ENCODE results near the gene SH3D21. TPM values are rescaled to one million over a fixed set of nuclear protein-coding genes. Genes with fewer than 3 reads are reported as not detected.

The SH3D21 gene
- polyA plus RNA-seq, 3 donors, result 0.56 TPM; not detected in 2

DNA sequence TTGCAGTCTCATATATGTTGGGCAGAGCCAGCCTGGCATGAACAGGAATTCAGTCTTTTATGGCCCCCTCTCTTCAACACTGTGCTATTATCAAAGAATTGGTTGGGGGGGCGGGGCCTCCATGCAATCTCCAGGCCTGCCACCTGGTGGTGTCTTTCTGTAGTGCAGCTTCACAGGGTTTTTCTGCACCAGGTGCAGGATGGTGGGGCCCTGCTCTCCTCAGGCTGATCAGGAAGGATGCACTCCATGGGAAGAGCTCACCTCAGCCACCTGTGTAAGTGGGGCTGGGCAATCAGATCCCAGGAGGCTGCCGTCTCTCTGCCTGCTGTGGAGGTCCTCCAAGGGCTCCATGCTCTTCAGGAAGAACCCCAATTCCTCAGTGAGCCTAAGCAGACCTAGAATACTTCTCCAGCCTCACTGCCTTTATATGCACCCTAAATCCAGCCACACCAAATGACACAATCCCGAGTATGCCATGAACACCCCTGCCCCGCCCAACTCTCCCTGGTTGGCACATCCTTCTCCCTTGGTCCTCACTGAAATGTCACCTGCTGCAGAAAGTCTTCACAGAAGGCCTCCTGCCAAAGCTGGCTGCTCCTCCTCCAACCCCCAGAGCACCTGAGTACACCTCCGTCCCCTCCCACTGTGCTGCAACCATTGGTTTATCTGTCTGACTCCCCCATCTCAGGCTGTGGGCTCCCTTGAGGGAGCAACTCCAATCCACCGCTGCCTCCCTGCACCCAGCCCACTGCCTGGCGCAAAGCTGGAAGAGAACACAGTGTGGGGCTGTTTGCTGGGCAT lies 63.1 kb downstream of the SH3D21 start:
- Histone ChIP-seq H3K4me1 (ENCODE audit: control insufficient read depth in 1 of 2, insufficient read depth in 2 of 2, low read length in 2 of 2) (peaks cover 79 to 83% of the 10 kb centered on the region in 2 donors), H3K4me3 (replicated peaks in 1 of 3; ENCODE audit: low read depth in 2 of 3, low read length in 3 of 3) (no peak overlapping the region), H3K4me2 (replicated peaks; ENCODE audit: extremely low read depth, low read length, poor library complexity, severe bottlenecking) (no peak overlapping the region), H3K79me2 (ENCODE audit: insufficient read depth, low read length) (peaks cover 60% of the 10 kb centered on the region), H3K9me3 (replicated peaks in 1 of 2; ENCODE audit: control insufficient read depth in 1 of 2, insufficient read depth in 1 of 2, low read length in 2 of 2) (no peaks in the 10 kb centered on the region), H3K9ac (ENCODE audit: insufficient read depth, low read length, poor library complexity, severe bottlenecking) (no peak overlapping the region), H2AFZ (ENCODE audit: insufficient read depth, low read depth, low read length, poor library complexity, severe bottlenecking) (no peak overlapping the region), H3K27me3 (ENCODE audit: control insufficient read depth in 2 of 2, insufficient read depth in 2 of 2, low read length in 2 of 2) (no peaks in the 10 kb centered on the region), H4K20me1 (ENCODE audit: insufficient read depth, low read length) (peaks cover 28% of the 10 kb centered on the region), H3K36me3 (replicated peaks in 1 of 2; ENCODE audit: control insufficient read depth in 1 of 2, insufficient read depth in 2 of 2, low read length in 2 of 2) (peaks cover 0 to 23% of the 10 kb centered on the region in 2 donors), H3K27ac (ENCODE audit: low read depth in 1 of 2, low read length in 2 of 2) (peak overlapping the region; percentile 18 to 44)
- intact Hi-C loops (cut with micrococcal nuclease), result loop anchor here in 1 of 2 donors (2.0 kb wide), 1 partner anchor 18 kb away; no protein-coding TSS in a partner anchor
- Mint-ChIP-seq H3K27ac (peak overlapping the region; percentile 69 to 100 (median 98)), H3K36me3 (peaks cover 32 to 35% of the 10 kb centered on the region in 2 donors), H3K4me3 (no peak overlapping the region), H3K4me1 (peaks cover 76% of the 10 kb centered on the region), H3K9me3 (peaks cover 0 to 1% (median 0%) of the 10 kb centered on the region in 7 donors), H3K27me3 (ENCODE audit: low read depth in 3 of 3) (no peaks in the 10 kb centered on the region)
- TF ChIP-seq, protein P1, sequence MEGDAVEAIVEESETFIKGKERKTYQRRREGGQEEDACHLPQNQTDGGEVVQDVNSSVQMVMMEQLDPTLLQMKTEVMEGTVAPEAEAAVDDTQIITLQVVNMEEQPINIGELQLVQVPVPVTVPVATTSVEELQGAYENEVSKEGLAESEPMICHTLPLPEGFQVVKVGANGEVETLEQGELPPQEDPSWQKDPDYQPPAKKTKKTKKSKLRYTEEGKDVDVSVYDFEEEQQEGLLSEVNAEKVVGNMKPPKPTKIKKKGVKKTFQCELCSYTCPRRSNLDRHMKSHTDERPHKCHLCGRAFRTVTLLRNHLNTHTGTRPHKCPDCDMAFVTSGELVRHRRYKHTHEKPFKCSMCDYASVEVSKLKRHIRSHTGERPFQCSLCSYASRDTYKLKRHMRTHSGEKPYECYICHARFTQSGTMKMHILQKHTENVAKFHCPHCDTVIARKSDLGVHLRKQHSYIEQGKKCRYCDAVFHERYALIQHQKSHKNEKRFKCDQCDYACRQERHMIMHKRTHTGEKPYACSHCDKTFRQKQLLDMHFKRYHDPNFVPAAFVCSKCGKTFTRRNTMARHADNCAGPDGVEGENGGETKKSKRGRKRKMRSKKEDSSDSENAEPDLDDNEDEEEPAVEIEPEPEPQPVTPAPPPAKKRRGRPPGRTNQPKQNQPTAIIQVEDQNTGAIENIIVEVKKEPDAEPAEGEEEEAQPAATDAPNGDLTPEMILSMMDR (IDR thresholded peaks at IDR 0.05), result peak; percentile 94
- 50% methylated on average over 3 of the region's 7 CpGs for WGBS (ENCODE audit: insufficient coverage)
- DNase-seq, result peak; percentile 70 to 71 (median 71)

Other genes with a start within 250 kb of the SH3D21 start
- gene TEKT2, start 222.3 kb upstream of the SH3D21 start, polyA plus RNA-seq, result under 1 TPM in 1 of 3 donors, not detected in 2; 0.23 TPM
- 10 to 100 TPM; 13.4 to 30.6 (median 21.9) TPM for gene ADPRS, start 217.5 kb upstream of the SH3D21 start, polyA plus RNA-seq
- gene COL8A2, start 181.1 kb upstream of the SH3D21 start, polyA plus RNA-seq, result 1 to 10 TPM in 2 of 3 donors, under 1 TPM in 1; 0.90 to 3.0 (median 1.6) TPM
- 100 to 1,000 TPM in 2 of 3 donors, 10 to 100 TPM in 1; 61.1 to 136 (median 125) TPM for gene TRAPPC3, start 156.9 kb upstream of the SH3D21 start, polyA plus RNA-seq
- gene MAP7D1, start 150.2 kb upstream of the SH3D21 start, polyA plus RNA-seq, result 100 to 1,000 TPM in 1 of 3 donors, 10 to 100 TPM in 2; 12.3 to 153 (median 13.6) TPM
- gene THRAP3, start 81.9 kb upstream of the SH3D21 start, polyA plus RNA-seq, result 10 to 100 TPM; 30.1 to 63.4 (median 35.7) TPM
- gene EVA1B, start 17.3 kb downstream of the SH3D21 start, polyA plus RNA-seq, result 10 to 100 TPM; 13.7 to 19.1 (median 16.6) TPM
- 10 to 100 TPM; 40.2 to 65.9 (median 55.8) TPM for gene STK40, start 79.6 kb downstream of the SH3D21 start, polyA plus RNA-seq
- 100 to 1,000 TPM in 2 of 3 donors, 10 to 100 TPM in 1; 91.4 to 234 (median 224) TPM for gene LSM10, start 91.5 kb downstream of the SH3D21 start, polyA plus RNA-seq
- under 1 TPM in 2 of 3 donors, not detected in 1; 0.12 to 0.82 TPM for gene OSCP1, start 144.1 kb downstream of the SH3D21 start, polyA plus RNA-seq
- 10 to 100 TPM; 36.2 to 68.1 (median 66.4) TPM for gene MRPS15, start 158.0 kb downstream of the SH3D21 start, polyA plus RNA-seq
- 1,000 to 10,000 TPM in 1 of 3 donors, 100 to 1,000 TPM in 2; 270 to 1,537 (median 447) TPM for gene CSF3R, start 176.5 kb downstream of the SH3D21 start, polyA plus RNA-seq

All from CD14-positive monocyte (primary cell).